Calu3 (cell line): ENCODE measurements around the gene UBXN6. TPM values are rescaled to one million over a fixed set of nuclear protein-coding genes. Genes with fewer than 3 reads are reported as not detected.

Source experiments
- BruUV-seq: library from RNA; stranded (reverse); fragments of 400-500 nt; replicated peaks from 2 replicates; lab custom pipeline; 2021; lab: Mats Ljungman, UMichigan
- CTCF ChIA-PET: fragments of 300-600 bp; sonication (Branson Sonifier 250); formaldehyde crosslinking; loops from one replicate; lab custom pipeline; 2022; ENCODE audit warnings: antibody characterized with exemption; lab: Charles Lee
- DNase-seq: peaks from one replicate; pipeline ENCODE4 v3.0.0; 2022
- H3K27ac Mint-ChIP-seq: one replicate; pipeline ENCODE4 v1.8.0; 2022; ENCODE audit warnings: mixed read lengths; ENCODE audit not compliant: unreplicated experiment
- H3K27me3 Mint-ChIP-seq: one replicate; pipeline ENCODE4 v1.8.0; 2022; ENCODE audit warnings: mixed read lengths; ENCODE audit not compliant: unreplicated experiment
- H3K36me3 Mint-ChIP-seq: one replicate; pipeline ENCODE4 v1.8.0; 2022; ENCODE audit warnings: mild to moderate bottlenecking, moderate library complexity, mixed read lengths; ENCODE audit not compliant: insufficient read depth, unreplicated experiment
- H3K4me1 Mint-ChIP-seq: one replicate; pipeline ENCODE4 v1.8.0; 2022; ENCODE audit warnings: mild to moderate bottlenecking, low read depth, mixed read lengths; ENCODE audit not compliant: unreplicated experiment
- H3K4me3 Mint-ChIP-seq: one replicate; pipeline ENCODE4 v1.8.0; 2022; ENCODE audit warnings: mild to moderate bottlenecking, low read depth, moderate library complexity, mixed read lengths; ENCODE audit not compliant: unreplicated experiment
- H3K9me3 Mint-ChIP-seq: one replicate; pipeline ENCODE4 v1.8.0; 2022; ENCODE audit warnings: low read depth, mixed read lengths; ENCODE audit not compliant: unreplicated experiment
- intact Hi-C: fragments of 100-400 bp; cut with micrococcal nuclease; formaldehyde crosslinking; loops from one replicate; pipeline ENCODE4 v1.10.0; 2022; ENCODE audit not compliant: unreplicated experiment
- total RNA-seq: library from RNA; stranded (reverse); gene quantifications from 2 replicates; pipeline ENCODE4 v1.2.3, GENCODE V29; 2022
- TF ChIP-seq, protein P1 (sequence below): fragments of 200-600 bp; IDR thresholded peaks from one replicate; pipeline ENCODE4 v1.8.0; 2022; ENCODE audit warnings: antibody characterized with exemption; ENCODE audit not compliant: unreplicated experiment

The UBXN6 gene
- total RNA-seq, 1 experiment from 2014 or later = 38.9 TPM

DNA sequence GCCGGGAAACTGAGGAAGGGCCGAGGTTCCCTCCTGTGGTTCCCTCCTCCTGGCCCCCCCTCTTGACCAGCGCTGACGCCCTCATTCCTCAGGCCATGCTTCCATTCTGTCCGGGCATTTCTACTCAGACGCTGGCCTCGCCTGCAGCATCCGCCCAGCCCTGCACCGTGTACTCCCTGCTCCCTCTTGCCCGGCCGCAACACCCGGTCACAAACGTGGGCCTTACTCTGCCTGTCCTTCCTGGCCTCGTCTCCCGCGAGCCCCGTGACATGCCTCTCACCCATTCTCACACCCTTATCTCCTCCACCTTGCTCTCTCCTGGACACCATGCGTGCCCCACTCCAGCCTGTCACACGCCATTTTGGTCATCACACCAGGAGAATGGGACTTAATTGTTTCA is 25.8 kb upstream of the UBXN6 start:
- H3K4me3 Mint-ChIP-seq = no peak overlapping the region
- CTCF ChIA-PET = interaction anchor here (0.6 kb wide), 1 partner anchor 431 kb away, joined by 3 read pairs; no protein-coding TSS in a partner anchor
- H3K4me1 Mint-ChIP-seq = no peaks in the 10 kb centered on the region
- TF ChIP-seq, protein P1, sequence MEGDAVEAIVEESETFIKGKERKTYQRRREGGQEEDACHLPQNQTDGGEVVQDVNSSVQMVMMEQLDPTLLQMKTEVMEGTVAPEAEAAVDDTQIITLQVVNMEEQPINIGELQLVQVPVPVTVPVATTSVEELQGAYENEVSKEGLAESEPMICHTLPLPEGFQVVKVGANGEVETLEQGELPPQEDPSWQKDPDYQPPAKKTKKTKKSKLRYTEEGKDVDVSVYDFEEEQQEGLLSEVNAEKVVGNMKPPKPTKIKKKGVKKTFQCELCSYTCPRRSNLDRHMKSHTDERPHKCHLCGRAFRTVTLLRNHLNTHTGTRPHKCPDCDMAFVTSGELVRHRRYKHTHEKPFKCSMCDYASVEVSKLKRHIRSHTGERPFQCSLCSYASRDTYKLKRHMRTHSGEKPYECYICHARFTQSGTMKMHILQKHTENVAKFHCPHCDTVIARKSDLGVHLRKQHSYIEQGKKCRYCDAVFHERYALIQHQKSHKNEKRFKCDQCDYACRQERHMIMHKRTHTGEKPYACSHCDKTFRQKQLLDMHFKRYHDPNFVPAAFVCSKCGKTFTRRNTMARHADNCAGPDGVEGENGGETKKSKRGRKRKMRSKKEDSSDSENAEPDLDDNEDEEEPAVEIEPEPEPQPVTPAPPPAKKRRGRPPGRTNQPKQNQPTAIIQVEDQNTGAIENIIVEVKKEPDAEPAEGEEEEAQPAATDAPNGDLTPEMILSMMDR = no peak
- DNase-seq = no peak
- peaks cover 8% of the 10 kb centered on the region for H3K36me3 Mint-ChIP-seq
- no peaks in the 10 kb centered on the region for H3K27me3 Mint-ChIP-seq
- intact Hi-C loops = no loop called here
- no peak overlapping the region for H3K27ac Mint-ChIP-seq
- no peaks in the 10 kb centered on the region for H3K9me3 Mint-ChIP-seq
- no TSS peak for BruUV-seq

GRCh38 chr19:4482721-4483364 is 25.2 kb upstream of the UBXN6 start:
- DNase-seq = no peak
- Mint-ChIP-seq H3K36me3 (peaks cover 6% of the 10 kb centered on the region), H3K27ac (no peak overlapping the region), H3K9me3 (no peaks in the 10 kb centered on the region), H3K4me1 (no peaks in the 10 kb centered on the region), H3K4me3 (no peak overlapping the region), H3K27me3 (no peaks in the 10 kb centered on the region)
- TF ChIP-seq, protein P1 = no peak
- intact Hi-C loops = no loop called here
- BruUV-seq = no TSS peak
- CTCF ChIA-PET = interaction anchor here (0.6 kb wide), 1 partner anchor 297 kb away, joined by 4 read pairs; no protein-coding TSS in a partner anchor

DNA sequence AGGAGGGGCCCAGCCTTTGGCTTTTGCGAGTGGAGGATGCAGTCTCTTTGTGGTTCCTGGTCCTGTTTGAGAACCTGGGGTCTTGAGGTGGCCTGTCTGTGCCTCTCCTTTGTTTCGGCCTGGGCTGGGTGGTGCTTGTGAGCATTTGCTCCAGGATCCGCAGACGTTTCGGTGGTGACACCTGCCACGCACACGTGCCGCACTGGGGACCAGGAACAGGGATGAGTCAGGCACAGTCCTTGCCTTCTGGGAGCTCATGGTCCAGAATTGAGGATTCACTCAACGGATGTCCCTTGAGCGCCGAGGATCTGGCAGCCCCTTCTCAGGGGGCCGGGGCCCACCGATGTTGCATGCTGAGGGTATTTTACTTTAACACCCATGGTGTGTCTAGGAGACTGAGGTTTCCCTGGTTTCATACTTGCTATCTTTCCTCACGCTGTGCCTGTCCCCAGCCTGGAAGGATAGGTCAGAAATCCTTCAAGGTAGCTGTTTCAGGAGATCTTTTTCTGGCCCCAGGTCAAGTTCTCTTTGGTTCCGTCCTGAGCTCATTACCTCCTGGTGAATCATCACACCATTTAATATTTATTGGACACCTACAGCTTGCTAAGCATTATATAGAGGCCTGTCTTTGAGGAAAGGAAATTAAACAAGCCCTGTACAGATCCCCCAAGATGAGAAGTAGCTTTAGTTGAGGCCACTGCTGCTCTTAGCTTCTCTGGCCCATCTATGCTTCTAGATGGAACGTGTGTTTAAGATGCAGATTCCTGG is 19.6 kb upstream of the UBXN6 start:
- CTCF ChIA-PET = no interaction called here
- TF ChIP-seq, protein P1 = no peak
- DNase-seq = no peak
- H3K27me3 Mint-ChIP-seq = no peaks in the 10 kb centered on the region
- intact Hi-C loops = no loop called here
- no peaks in the 10 kb centered on the region for H3K9me3 Mint-ChIP-seq
- BruUV-seq = no TSS peak
- H3K27ac Mint-ChIP-seq = no peak overlapping the region
- H3K4me3 Mint-ChIP-seq = no peak overlapping the region
- H3K4me1 Mint-ChIP-seq = no peaks in the 10 kb centered on the region
- peaks cover 24% of the 10 kb centered on the region for H3K36me3 Mint-ChIP-seq

GRCh38 chr19:4474514-4475022 is 17.0 kb upstream of the UBXN6 start:
- no peaks in the 10 kb centered on the region for H3K4me1 Mint-ChIP-seq
- intact Hi-C loops = no loop called here
- no TSS peak for BruUV-seq
- no peaks in the 10 kb centered on the region for H3K27me3 Mint-ChIP-seq
- DNase-seq = no peak
- CTCF ChIA-PET = no interaction called here
- no peak overlapping the region for H3K4me3 Mint-ChIP-seq
- no peak overlapping the region for H3K27ac Mint-ChIP-seq
- H3K9me3 Mint-ChIP-seq = no peaks in the 10 kb centered on the region
- H3K36me3 Mint-ChIP-seq = peaks cover 20% of the 10 kb centered on the region
- TF ChIP-seq, protein P1 = no peak
